GM12872 (cell line): ENCODE data around the gene NSD2.

Experiments
- TF ChIP-seq, protein P1 (sequence below): IDR thresholded peaks from 3 replicates; pipeline ENCODE4 v1.5.1; 2011; ENCODE audit warnings: low read depth, mild to moderate bottlenecking, low read length, moderate library complexity; ENCODE audit not compliant: insufficient read depth

Gene NSD2

DNA sequence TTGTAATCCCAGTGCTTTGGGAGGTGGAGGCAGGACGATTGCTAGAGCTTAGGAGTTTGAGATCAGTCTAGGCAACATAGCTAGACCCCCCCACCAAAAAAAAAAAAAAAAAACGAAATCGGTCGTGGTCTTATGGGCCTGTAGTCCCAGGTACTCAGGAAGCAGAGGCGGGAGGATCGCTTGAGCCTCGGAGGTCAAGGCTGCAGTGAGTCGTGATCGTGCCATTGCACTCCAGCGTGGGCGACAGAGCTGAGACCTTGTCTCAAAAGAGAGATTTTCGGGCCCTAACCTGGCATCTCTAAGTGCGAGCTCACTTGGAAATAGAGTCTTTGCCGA is 8.3 kb upstream of the NSD2 start:
- TF ChIP-seq, protein P1, sequence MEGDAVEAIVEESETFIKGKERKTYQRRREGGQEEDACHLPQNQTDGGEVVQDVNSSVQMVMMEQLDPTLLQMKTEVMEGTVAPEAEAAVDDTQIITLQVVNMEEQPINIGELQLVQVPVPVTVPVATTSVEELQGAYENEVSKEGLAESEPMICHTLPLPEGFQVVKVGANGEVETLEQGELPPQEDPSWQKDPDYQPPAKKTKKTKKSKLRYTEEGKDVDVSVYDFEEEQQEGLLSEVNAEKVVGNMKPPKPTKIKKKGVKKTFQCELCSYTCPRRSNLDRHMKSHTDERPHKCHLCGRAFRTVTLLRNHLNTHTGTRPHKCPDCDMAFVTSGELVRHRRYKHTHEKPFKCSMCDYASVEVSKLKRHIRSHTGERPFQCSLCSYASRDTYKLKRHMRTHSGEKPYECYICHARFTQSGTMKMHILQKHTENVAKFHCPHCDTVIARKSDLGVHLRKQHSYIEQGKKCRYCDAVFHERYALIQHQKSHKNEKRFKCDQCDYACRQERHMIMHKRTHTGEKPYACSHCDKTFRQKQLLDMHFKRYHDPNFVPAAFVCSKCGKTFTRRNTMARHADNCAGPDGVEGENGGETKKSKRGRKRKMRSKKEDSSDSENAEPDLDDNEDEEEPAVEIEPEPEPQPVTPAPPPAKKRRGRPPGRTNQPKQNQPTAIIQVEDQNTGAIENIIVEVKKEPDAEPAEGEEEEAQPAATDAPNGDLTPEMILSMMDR: no peak

DNA sequence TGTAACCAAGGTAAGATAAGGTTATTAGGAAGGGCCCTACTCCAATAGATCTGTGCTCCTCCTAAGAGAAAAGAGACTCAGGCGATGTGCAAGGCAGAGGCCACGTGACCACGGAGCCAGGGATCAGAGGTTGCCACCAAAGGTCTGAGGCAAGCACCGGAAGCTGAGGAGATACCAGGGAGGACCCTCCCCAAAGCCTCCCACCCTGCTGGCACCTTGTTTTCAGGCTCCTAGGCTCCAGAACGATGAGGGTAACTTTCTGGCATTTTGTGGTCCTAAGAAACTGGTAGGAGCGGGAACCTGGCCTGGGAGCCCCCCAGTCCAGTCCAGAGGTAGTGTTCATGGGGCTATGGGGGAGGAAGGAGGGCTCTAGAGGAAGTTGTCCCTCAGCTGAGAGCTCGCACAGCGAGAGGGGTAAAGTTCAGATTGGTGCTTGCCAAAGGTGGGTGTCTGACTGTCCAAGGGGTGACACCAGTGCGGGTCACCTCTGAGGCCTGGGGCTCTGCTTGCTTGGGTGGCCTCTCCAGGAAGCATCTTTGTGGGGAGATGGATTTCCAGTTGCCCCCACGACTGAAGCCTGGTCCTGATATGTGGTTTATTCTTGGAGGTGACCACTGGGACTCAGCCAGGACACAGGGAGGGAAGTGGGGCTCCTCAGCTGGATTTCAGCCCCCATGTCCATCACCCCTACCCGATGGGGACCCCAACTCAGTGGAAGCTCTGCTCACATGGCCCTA is 7.7 kb upstream of the NSD2 start:
- TF ChIP-seq, protein P1: no peak

DNA sequence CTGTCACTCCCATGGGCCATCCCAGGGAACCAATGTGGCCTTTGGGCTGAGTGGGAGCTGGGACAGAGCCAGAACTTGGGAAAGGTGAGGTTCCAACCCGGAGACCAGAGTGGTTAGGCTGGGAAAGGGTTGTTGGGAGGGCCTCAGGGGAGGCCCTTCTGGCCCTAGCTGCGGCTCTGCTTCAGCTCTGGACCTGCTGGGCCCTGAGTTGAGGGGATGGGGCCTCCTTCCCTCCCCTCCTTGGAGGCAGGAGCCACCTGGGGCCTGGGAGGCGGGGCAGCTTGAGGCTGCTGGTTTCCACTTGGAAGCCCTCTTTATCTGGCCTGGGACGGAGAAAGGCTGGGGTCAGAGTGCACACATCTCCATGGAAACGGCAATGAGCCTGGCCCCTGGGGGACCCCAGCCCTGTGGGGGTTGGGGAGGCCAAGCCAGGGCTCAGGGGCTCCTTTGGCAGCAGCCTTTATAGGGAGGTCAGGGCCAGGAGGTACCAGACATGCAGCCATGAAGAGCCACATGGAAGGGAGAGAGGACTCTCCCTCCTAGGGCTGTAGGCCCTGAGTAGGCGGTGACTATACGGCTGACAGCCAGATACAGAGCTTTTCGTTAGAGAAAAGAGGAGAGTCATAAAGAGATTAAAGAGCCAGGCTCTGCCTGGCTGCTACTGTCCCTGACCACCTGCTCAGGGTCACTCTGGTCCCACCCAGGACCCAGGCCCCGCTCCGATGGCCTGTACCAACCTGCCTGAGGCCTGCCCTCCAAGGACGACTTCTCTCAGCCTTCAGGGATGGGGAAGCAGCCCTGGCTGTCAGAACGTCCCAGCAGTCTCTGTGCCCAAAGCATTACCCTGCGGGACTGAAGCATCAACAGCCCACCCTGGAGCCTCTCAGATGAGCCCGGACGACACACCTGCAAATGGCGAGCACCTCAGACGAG is 6.9 kb upstream of the NSD2 start:
- TF ChIP-seq, protein P1: no peak

DNA sequence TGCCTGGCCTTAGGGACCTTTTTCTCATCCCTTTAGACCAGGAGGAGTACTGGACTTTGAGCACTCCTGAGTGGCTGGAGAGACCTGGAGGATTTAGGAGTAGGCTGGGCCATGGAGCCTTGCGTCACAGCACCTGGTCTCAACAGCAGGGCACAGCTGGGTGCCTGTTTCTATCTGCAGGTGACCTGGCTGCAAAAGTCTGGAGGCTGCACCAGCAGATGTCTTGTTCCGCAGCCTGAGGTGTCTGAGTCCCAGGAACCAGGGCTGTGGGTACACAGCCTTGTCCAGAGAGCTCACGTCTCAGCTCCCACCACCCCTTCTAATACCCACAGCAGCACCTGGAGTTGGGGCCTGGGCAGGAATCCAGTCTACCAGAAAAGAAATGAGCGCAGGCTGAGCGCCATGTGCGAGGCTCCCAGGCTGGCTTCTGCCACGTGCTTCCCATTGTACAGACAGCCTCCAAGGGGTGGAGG is 5.0 kb upstream of the NSD2 start:
- TF ChIP-seq, protein P1: no peak

DNA sequence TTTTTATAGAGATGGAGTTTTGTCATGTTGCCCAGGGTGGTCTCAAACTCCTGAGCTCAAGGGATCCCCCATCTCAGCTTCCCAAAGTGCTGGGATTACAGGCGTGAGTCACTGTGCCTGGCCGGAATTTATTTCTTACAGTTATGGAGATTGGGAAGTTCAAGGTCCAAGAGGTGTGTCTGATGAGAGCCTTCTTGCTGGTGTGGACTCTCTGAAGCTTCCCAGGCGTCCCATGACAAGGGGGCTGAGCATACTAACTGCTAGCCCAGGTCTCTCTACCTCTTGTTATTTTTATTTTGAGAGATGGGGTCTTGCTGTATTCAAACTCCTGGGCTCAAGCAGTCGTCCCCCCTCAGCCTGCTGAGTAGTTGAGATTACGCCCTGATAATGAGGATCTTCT is 2.9 kb upstream of the NSD2 start:
- TF ChIP-seq, protein P1: no peak

DNA sequence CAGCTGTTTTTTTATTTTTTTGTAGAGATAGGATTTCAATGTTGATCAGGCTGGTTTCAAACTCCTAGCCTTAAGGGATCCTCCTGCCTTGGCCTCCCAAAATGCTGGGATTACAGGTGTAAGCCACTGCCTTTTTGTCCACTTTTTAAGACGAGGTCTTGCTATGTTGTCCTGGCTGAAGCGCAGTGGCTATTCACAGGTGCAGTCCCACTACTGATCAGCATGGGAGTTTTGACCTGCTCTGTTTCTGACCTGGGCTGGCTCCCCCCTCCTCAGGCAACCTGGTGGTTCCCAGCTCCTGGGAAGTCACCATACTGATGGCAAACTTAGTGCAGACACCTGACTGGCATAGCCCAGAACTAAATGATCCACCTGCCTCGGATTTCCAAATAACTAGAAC is 2.3 kb upstream of the NSD2 start:
- TF ChIP-seq, protein P1: no peak

DNA sequence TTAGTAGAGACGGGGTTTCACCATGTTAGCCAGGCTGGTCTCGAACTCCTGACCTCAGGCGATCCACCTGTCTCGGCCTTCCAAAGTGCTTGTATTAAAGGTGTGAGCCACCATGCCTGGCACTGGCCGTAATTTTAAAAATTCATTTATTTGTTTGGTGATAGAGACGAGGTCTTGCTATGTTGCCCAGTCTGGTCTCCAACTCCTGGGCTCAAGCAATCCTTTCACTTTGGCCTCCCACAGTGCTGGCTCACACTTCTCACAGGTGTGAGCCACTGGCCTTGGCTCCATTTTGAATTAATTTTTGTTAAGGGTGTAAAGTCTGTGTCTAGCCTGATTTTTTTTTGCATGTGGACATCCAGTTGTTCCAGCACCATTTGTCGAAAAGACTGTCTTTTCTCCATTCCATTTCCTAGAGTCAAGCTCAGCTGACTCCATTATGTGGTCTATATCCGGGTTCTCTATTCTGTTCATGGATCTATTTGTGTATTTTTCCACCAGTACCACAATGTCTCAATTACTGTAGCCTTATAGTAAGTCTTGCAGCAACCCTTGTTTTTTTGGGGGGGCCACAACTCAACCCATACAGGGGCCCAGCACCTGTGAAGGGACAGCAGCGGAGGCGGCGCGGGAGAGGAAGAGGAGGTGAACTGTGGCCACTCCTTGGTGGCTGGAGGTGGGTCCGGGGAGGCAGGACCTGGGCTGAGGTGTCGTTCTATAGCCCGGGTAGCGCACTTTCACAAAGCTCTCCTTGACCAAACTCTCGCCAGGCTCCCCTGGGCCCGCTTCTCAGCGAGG is 1.5 kb upstream of the NSD2 start:
- TF ChIP-seq, protein P1: no peak
